Progenitor cell of endocrine pancreas (in vitro differentiated cells): ENCODE measurements around the gene CCL14. TPM values are rescaled to one million over a fixed set of nuclear protein-coding genes. Genes with fewer than 3 reads are reported as not detected.

Source experiments
- DNase-seq: peaks from one replicate; pipeline ENCODE4 v3.0.0; 2021; ENCODE audit warnings: low spot score; ENCODE audit not compliant: unreplicated experiment
- H3K27ac Mint-ChIP-seq: 2 replicates; pipeline ENCODE4 v1.8.0; 2021; ENCODE audit warnings: mild to moderate bottlenecking, moderate library complexity, mixed read lengths
- H3K27me3 Mint-ChIP-seq: 2 replicates; pipeline ENCODE4 v1.8.0; 2021; ENCODE audit warnings: mixed read lengths
- H3K36me3 Mint-ChIP-seq: 2 replicates; pipeline ENCODE4 v1.8.0; 2022; ENCODE audit warnings: mixed read lengths; ENCODE audit not compliant: insufficient read depth
- H3K4me1 Mint-ChIP-seq: 2 replicates; pipeline ENCODE4 v1.8.0; 2021; ENCODE audit warnings: low read depth, mixed read lengths
- H3K4me3 Mint-ChIP-seq: 2 replicates; pipeline ENCODE4 v1.8.0; 2021; ENCODE audit warnings: low read depth, mild to moderate bottlenecking, moderate library complexity, mixed read lengths
- H3K9me3 Mint-ChIP-seq: 2 replicates; pipeline ENCODE4 v1.8.0; 2021; ENCODE audit warnings: low read depth, mixed read lengths
- total RNA-seq: library from RNA; stranded (reverse); gene quantifications from 2 replicates; pipeline ENCODE4 v1.2.1, GENCODE V29; 2021
- TF ChIP-seq, protein P1 (sequence below): fragments of 200-600 bp; sonication (generic); IDR thresholded peaks from one replicate; pipeline ENCODE4 v1.5.0; 2021; ENCODE audit warnings: antibody characterized with exemption, mild to moderate bottlenecking; ENCODE audit not compliant: unreplicated experiment

The CCL14 gene
- total RNA-seq, 1 donor from 2014 or later, result not detected

DNA sequence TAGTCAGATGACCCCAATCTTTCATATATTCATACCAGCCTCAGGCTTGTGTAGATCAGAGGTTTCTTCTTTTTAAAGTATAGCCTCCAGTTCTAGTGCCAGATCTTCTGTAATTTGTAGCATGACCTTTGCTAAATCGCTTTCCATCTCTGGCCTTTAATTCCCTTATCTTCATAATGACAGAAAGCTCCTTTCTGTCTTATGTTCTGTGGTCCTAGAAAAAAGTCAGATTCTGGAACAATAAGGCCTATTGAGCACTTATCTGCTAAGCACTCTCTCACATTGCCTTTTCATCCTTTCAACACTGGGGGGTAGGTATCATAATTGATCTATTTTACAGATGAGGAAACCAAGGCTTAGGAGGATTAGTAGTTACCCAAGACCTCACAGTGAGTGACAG is 14.5 kb downstream of the CCL14 start:
- no peak for DNase-seq
- Mint-ChIP-seq H3K36me3 (peaks cover 3% of the 10 kb centered on the region), H3K9me3 (peaks cover 4% of the 10 kb centered on the region), H3K27me3 (no peaks in the 10 kb centered on the region), H3K27ac (peak overlapping the region; percentile 45), H3K4me1 (peaks cover 50% of the 10 kb centered on the region), H3K4me3 (no peak overlapping the region)
- TF ChIP-seq, protein P1, sequence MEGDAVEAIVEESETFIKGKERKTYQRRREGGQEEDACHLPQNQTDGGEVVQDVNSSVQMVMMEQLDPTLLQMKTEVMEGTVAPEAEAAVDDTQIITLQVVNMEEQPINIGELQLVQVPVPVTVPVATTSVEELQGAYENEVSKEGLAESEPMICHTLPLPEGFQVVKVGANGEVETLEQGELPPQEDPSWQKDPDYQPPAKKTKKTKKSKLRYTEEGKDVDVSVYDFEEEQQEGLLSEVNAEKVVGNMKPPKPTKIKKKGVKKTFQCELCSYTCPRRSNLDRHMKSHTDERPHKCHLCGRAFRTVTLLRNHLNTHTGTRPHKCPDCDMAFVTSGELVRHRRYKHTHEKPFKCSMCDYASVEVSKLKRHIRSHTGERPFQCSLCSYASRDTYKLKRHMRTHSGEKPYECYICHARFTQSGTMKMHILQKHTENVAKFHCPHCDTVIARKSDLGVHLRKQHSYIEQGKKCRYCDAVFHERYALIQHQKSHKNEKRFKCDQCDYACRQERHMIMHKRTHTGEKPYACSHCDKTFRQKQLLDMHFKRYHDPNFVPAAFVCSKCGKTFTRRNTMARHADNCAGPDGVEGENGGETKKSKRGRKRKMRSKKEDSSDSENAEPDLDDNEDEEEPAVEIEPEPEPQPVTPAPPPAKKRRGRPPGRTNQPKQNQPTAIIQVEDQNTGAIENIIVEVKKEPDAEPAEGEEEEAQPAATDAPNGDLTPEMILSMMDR, result no peak

GRCh38 chr17:35969558-35970380 is 16.8 kb downstream of the CCL14 start:
- Mint-ChIP-seq H3K27me3 (no peaks in the 10 kb centered on the region), H3K27ac (peak overlapping the region; percentile 34), H3K36me3 (no peaks in the 10 kb centered on the region), H3K4me1 (peaks cover 50% of the 10 kb centered on the region), H3K4me3 (no peak overlapping the region), H3K9me3 (no peaks in the 10 kb centered on the region)
- TF ChIP-seq, protein P1, result peak; percentile 88
- peak; percentile 77 for DNase-seq

DNA sequence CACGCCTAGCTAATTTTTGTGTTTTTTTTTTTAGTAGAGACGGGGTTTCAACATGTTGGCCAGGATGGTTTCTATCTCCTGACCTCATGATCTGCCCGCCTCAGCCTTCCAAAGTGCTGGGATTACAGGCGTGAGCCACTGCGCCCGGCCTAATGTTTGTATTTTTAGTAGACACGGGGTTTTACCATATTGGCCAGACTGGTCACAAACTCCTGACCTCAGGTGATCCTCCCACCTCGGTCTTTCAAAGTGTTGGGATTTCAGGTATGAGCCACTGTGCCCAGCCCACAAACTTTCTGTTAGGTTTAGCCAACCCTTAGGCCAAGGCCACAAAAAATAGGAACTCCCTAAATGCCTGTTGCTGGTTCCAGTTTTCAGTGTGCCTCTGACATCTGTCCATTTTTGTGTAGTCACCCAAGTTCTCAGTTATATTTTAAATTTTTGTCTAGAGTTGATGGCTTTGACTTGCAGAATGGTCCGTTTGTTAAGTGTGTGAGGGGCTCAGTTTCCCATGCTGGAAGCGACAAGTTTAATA is 17.9 kb downstream of the CCL14 start:
- Mint-ChIP-seq H3K9me3 (no peaks in the 10 kb centered on the region), H3K27ac (no peak overlapping the region), H3K4me3 (no peak overlapping the region), H3K4me1 (peaks cover 41% of the 10 kb centered on the region), H3K36me3 (no peaks in the 10 kb centered on the region), H3K27me3 (no peaks in the 10 kb centered on the region)
- TF ChIP-seq, protein P1, result no peak
- DNase-seq, result no peak

- Mint-ChIP-seq H3K4me1 (peaks cover 14% of the 10 kb centered on the region), H3K4me3 (no peak overlapping the region), H3K27me3 (no peaks in the 10 kb centered on the region), H3K27ac (no peak overlapping the region), H3K36me3 (no peaks in the 10 kb centered on the region), H3K9me3 (no peaks in the 10 kb centered on the region)
- DNase-seq, result no peak
- TF ChIP-seq, protein P1, result no peak
Observed at GRCh38 chr17:35965272-35965671, 21.3 kb downstream of the CCL14 start.

DNA sequence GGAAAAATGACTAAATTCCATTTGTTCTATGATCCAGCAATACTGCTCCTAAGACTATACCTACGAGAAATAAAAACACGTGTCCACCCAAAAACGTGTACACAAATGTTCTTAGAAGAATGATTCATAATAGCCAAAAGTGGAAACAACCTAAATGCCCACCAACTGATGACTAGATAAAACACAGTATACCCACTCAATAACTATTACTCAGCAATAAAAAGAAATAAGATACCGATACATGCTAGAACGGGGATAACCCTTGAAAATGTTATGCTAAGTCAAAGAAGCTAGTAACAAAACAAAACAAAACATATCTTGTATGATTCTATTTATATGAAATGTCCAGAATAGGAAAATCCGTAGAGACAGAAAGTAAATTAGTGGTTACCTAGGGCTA is 22.9 kb downstream of the CCL14 start:
- no peaks in the 10 kb centered on the region for H3K36me3 Mint-ChIP-seq
- H3K27me3 Mint-ChIP-seq, result no peaks in the 10 kb centered on the region
- H3K27ac Mint-ChIP-seq, result no peak overlapping the region
- H3K9me3 Mint-ChIP-seq, result no peaks in the 10 kb centered on the region
- no peak for DNase-seq
- TF ChIP-seq, protein P1, result no peak
- H3K4me3 Mint-ChIP-seq, result no peak overlapping the region
- H3K4me1 Mint-ChIP-seq, result peaks cover 5% of the 10 kb centered on the region
